GM10847 (cell line): ENCODE data around the gene PPP1R37.

Experiments used
- POLR2A ChIP-seq: IDR thresholded peaks from 2 replicates; pipeline ENCODE4 v1.6.1; 2011; ENCODE audit not compliant: insufficient read length; ENCODE audit errors: extremely low read depth

Gene PPP1R37, protein sequence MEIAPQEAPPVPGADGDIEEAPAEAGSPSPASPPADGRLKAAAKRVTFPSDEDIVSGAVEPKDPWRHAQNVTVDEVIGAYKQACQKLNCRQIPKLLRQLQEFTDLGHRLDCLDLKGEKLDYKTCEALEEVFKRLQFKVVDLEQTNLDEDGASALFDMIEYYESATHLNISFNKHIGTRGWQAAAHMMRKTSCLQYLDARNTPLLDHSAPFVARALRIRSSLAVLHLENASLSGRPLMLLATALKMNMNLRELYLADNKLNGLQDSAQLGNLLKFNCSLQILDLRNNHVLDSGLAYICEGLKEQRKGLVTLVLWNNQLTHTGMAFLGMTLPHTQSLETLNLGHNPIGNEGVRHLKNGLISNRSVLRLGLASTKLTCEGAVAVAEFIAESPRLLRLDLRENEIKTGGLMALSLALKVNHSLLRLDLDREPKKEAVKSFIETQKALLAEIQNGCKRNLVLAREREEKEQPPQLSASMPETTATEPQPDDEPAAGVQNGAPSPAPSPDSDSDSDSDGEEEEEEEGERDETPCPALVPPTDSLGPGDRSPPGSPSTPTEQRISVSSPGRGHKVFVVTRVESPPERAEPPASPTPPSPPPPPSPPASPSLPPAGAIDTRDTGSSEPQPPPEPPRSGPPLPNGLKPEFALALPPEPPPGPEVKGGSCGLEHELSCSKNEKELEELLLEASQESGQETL

DNA sequence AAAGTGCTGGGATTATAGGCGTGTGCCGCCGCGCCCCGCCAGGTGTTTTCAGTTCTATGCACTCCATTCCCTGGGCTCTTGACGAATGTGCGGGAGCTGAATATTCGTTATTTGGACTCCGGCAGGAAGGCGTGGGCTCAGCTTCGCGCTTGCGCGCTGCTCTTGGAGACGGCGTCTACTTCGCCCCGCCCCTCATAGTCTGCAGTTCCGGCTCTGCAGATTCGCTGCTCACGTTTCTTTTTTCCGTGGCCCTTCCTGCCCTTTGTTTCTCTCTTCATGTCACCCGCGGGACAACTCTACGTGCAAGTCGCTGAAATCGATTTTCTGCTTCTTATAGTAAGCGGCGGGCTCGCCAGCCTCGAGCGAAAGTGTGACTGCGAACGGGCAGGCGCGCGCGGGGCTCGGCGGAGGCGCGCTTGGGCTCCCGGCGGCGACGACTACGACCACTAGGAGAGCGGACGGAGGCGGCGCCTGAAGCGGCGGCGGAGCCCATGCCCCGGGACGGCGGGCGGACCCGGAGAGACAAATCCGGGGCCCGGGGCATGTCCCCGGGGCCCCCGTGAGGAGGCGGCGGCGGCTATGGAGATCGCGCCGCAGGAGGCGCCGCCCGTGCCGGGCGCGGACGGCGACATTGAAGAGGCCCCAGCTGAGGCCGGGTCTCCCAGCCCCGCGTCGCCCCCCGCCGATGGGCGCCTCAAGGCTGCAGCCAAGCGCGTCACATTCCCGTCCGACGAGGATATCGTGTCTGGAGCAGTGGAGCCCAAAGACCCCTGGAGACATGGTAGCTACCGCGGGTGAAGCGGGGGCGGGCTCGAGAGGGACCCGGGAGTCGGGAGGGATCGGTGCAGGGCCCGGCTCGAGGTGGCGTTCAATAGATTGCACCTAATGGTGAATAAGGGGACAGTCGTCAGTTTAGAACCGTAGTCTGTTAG is at the start of gene PPP1R37:
PPP1R37 (plus strand) TSS at position 433 of the 932 bp plus-strand sequence; CDS start at position 580, 147 bp downstream.
- TF ChIP-seq POLR2A, result peak; percentile 55

DNA sequence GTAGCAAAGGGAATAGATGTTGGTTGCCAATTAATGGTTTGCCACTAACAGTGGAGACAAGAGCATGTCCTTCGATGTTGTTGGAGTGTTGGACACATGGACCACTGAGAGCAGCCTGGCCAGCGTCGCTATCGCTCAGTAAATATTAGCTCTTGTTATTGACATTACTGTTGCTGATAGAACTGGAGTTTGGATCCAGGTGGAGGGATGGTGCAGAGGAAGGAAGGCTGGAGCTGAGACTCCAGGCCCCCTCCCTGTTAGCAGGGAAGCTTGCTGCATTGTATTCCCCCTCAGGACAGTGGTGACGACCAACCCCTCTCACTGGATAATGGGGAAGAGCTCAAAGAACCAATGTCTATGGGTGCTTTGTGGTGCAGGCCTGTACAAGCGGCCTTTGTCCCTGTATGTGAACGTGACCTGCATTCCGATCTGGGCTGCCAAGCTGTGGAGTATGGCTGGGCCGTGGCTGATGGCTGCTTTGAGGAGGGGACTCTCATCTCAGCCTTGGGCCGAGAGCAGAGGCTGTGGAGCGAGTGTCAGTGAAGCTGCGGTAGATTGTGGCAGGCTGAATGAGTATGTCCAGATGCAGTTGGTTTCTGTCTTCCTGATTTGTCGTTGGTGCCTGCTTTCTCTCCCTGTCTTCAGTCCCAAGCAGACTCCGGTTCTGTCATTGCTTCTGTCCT is 47.2 kb upstream of the PPP1R37 start:
- TF ChIP-seq POLR2A, result no peak

DNA sequence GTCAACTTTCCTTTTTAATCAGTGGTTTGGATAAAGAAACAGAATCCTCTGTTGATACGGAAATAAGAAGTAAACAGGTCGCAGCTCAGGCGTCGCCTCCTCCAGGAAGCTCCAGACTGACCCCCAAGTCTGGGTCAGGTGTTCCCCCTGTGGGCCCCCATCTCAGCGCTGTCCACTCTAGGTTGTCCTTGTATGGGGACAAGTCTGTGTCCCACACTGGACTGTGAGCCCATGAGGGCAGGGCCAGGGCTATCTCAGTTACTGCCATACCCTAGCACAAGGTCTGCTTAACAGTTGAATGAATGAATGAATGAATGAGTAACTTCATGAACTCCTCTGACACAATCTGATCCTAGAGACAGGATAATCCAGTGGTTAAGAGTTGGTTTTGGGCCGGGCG is 46.6 kb upstream of the PPP1R37 start:
- TF ChIP-seq POLR2A, result no peak

DNA sequence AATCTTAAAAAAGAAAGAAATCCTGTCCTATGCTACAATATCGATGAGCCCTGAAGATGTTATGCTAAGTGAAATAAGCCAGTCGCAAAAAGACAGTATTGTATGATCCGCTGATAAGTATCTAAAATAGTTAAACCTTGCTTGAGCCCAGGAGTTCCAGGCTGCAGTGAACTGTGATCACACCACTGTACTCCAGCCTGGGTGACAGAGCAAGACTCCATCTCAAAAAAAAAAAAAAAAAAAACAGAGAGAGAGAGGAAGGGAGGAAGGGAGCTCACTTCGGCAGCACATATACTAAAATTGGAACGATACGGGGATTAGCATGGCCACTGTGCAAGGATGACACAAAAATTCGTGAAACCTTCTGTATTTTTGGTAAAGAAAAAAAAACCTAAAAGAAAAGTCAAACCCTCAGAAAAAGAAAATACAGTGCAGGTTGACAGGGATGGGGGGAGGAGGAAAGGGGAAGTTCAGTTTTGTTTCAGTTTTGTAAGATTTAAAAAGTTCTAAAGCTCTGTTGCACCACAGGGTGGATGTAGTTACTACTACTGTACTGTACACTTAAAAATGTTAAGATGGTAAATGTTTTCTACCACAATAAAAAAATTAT is 45.7 kb upstream of the PPP1R37 start:
- no peak for TF ChIP-seq POLR2A

- TF ChIP-seq POLR2A, result no peak
Measured at GRCh38 chr19:45049073-45049736, 43.8 kb upstream of the PPP1R37 start.

DNA sequence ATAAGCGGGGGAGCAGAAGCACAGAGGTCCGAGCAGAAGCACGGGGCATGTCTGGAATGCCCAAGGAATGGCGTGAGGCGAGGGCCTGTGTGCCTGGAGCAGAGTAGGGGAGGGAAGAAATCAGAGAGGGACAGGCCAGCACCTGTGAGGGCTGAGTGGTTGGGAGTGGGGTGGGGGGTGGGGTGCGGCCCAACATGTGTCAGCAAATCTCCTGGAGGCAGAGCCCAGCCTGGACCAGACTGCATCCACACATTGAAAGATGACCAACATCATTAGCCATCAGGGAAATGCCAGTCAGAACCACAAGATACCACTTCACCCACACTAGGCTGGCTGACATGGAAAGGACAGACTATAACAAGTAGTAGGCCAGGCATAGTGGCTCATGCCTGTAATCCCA is 42.9 kb upstream of the PPP1R37 start:
- no peak for TF ChIP-seq POLR2A

GRCh38 chr19:45051929-45052579 is 40.9 kb upstream of the PPP1R37 start:
- TF ChIP-seq POLR2A, result no peak

DNA sequence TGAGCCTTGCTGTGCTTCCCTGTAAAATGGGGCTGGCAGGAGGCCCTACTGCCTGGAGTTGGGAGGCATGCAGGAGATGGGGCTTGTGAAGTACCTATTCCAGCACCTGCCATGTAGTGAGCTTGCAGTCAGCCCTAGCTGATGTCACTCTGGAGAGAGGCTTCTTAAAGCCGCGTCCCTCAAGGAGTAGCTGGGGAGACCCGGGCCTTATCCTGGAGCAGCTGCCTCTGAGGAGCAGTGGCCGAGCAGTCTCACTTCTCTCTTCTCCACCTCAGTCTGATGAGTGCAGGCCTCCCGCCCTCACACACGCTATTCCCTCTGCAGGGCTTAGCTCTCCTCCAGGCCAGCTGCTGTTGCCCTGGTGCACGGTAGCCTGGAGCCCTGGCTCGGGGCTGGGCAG is 36.1 kb upstream of the PPP1R37 start:
- no peak for TF ChIP-seq POLR2A

DNA sequence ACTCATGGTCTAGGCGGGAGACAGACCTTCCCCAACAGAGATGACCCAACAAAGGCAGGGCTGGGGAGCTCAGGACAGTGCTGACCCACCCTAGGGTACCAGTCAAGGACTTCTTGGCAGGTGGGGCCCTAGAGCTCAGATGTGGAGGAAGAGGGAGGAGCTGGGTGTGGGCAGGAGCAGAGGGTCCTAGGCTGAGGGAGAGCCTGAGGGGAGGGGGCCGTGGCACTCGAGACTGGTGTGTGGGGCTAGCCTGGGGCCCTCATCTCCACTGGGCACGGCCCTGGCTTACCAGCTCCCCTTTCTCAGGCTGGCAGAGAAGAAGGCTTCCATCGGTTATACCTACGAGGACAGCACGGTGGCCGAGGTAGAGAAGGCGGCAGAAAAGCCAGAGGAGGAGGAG is 35.5 kb upstream of the PPP1R37 start:
- no peak for TF ChIP-seq POLR2A

DNA sequence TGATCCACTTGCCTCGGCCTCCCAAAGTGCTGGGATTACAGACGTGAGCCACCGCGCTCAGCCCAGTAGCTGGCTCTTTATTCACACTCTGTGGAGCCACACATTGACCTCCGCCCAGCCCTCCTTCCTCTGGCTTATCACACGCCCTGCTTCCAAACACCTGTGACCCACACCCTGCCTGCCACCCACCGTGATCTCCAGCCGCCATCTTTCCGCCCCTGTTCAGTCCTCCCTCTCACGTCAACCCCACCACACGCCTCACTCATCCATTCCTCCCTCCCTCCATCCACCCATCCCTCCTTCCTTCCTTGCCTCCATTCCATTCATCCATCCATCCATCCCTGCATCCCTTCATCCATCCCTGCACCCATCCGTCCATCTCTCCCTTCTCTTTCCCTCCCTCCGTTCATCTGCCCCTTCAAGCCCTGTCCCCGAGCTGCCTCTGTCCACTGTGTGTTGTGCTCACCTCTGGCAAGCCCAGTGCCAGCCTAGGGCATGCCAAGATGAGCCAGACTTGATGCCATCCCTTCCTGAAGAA is 34.3 kb upstream of the PPP1R37 start:
- no peak for TF ChIP-seq POLR2A

DNA sequence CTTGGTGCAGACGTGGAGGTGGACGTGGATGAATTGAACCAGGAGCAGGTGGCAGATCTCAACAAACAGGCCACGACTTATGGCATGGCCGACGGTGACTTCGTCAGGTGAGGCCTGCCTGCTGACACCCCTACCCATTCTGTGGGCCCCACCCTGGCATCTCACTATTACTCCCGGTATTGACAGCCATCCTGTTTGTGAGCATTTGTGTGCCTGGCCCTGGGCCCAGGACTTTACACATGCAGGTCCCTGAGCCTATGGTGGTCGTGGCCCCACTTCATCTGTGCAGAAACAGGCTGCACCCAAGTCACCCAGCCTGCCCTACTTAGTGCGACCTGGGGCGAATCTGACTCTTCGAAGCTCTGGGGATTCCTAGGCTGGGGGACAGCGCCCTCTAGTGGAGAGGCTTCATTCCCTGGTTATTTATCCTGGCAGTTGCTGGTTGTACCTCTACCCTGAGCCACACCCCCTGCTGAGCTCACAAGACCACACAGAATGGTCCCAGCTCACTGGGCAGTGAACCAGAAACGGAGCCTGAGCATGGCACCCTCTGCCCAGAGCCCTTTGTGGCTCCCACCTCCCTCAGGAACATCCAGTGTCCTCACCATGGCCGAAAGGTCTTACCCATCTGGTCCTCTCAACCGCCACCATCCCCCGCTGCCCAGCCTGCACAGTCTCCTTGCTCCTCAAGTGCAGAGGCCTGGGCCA is 33.6 kb upstream of the PPP1R37 start:
- TF ChIP-seq POLR2A, result no peak

GRCh38 chr19:45061965-45062364 is 31.0 kb upstream of the PPP1R37 start:
- TF ChIP-seq POLR2A, result no peak
